Measurements from ENCODE around the gene CAAP1. TPM values are rescaled to one million over a fixed set of nuclear protein-coding genes. Genes with fewer than 3 reads are reported as not detected.

Gene CAAP1
- total and polyA plus RNA-seq, 4 donors: 8.9 to 19.6 (median 11.3) TPM

GRCh38 chr9:26850995-26851394, 41.6 kb downstream of the CAAP1 start:
- H3K27me3 ChIP-seq (ENCODE audit: control insufficient read depth in 4 of 4, insufficient read depth in 4 of 4, low read length in 3 of 4): no peaks in the 10 kb centered on the region
- no peak for DNase-seq (ENCODE audit: low spot score)
- TF ChIP-seq, protein P1, sequence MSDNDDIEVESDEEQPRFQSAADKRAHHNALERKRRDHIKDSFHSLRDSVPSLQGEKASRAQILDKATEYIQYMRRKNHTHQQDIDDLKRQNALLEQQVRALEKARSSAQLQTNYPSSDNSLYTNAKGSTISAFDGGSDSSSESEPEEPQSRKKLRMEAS (IDR thresholded peaks at IDR 0.05): no peak
- TF ChIP-seq TAF1 (conservative IDR thresholded peaks at IDR 0.05): no peak
- TF ChIP-seq ATF3 (IDR thresholded peaks at IDR 0.05): no peak
- no peak for TF ChIP-seq RAD21 (IDR thresholded peaks at IDR 0.05)
- no peak for TF ChIP-seq HNF4A (conservative IDR thresholded peaks at IDR 0.05)
- no peak for TF ChIP-seq REST (IDR thresholded peaks at IDR 0.05)
- no peak for TF ChIP-seq FOXA2 (IDR thresholded peaks at IDR 0.05)
- TF ChIP-seq NR2F2 (IDR thresholded peaks at IDR 0.05): no peak
- TF ChIP-seq RXRA (IDR thresholded peaks at IDR 0.05): no peak
- no peak for TF ChIP-seq GABPA (IDR thresholded peaks at IDR 0.05 in 1 of 2, conservative IDR thresholded peaks at IDR 0.05 in 1 of 2)
- no peak for TF ChIP-seq SP1 (IDR thresholded peaks at IDR 0.05)
- TF ChIP-seq FOXA1 (IDR thresholded peaks at IDR 0.05): no peak
- no peak for TF ChIP-seq HNF4G (IDR thresholded peaks at IDR 0.05)
- TF ChIP-seq, protein P2, sequence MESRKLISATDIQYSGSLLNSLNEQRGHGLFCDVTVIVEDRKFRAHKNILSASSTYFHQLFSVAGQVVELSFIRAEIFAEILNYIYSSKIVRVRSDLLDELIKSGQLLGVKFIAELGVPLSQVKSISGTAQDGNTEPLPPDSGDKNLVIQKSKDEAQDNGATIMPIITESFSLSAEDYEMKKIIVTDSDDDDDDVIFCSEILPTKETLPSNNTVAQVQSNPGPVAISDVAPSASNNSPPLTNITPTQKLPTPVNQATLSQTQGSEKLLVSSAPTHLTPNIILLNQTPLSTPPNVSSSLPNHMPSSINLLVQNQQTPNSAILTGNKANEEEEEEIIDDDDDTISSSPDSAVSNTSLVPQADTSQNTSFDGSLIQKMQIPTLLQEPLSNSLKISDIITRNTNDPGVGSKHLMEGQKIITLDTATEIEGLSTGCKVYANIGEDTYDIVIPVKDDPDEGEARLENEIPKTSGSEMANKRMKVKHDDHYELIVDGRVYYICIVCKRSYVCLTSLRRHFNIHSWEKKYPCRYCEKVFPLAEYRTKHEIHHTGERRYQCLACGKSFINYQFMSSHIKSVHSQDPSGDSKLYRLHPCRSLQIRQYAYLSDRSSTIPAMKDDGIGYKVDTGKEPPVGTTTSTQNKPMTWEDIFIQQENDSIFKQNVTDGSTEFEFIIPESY (IDR thresholded peaks at IDR 0.05): no peak
- no peak for TF ChIP-seq EGR1 (IDR thresholded peaks at IDR 0.05; ENCODE audit: low read depth in 2 of 2)
- no peak for TF ChIP-seq JUND (IDR thresholded peaks at IDR 0.05)
- TF ChIP-seq, protein P3, sequence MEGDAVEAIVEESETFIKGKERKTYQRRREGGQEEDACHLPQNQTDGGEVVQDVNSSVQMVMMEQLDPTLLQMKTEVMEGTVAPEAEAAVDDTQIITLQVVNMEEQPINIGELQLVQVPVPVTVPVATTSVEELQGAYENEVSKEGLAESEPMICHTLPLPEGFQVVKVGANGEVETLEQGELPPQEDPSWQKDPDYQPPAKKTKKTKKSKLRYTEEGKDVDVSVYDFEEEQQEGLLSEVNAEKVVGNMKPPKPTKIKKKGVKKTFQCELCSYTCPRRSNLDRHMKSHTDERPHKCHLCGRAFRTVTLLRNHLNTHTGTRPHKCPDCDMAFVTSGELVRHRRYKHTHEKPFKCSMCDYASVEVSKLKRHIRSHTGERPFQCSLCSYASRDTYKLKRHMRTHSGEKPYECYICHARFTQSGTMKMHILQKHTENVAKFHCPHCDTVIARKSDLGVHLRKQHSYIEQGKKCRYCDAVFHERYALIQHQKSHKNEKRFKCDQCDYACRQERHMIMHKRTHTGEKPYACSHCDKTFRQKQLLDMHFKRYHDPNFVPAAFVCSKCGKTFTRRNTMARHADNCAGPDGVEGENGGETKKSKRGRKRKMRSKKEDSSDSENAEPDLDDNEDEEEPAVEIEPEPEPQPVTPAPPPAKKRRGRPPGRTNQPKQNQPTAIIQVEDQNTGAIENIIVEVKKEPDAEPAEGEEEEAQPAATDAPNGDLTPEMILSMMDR (IDR thresholded peaks at IDR 0.05; ENCODE audit: low read depth, low read length, missing input control): no peak
- no peak for TF ChIP-seq YY1 (IDR thresholded peaks at IDR 0.05)
- 96% methylated on average over 2 of the region's 2 CpGs for WGBS
- no peaks in the 10 kb centered on the region for H3K9me3 ChIP-seq (ENCODE audit: control insufficient read depth in 4 of 4, low read length in 3 of 4)
- H3K27ac ChIP-seq (ENCODE audit: low read depth in 1 of 2, low read length in 2 of 2): no peak overlapping the region
- H3K4me1 ChIP-seq (ENCODE audit: control insufficient read depth in 4 of 4, insufficient read depth in 4 of 4, low read length in 3 of 4): no peaks in the 10 kb centered on the region
- no peak overlapping the region for H3K9ac ChIP-seq (ENCODE audit: low read depth in 1 of 2, low read length in 2 of 2)
- peaks cover 2 to 14% (median 10%) of the 10 kb centered on the region in 4 donors for H3K36me3 ChIP-seq (ENCODE audit: control insufficient read depth in 4 of 4, insufficient read depth in 3 of 4, low read depth in 1 of 4, low read length in 3 of 4)
- H3K4me3 ChIP-seq (ENCODE audit: low read depth in 1 of 3, low read length in 3 of 3): no peak overlapping the region

Data from liver (tissue), 9 donors.